Endothelial cell of umbilical vein (primary cell): Measurements from ENCODE around the gene EEFSEC.

Experiments used
- EZH2 ChIP-seq: IDR thresholded peaks from 2 replicates; pipeline ENCODE4 v1.6.1; 2012; ENCODE audit warnings: borderline replicate concordance, low read depth, mild to moderate bottlenecking, moderate library complexity, low read length, inconsistent platforms; ENCODE audit not compliant: severe bottlenecking
- FOS ChIP-seq: IDR thresholded peaks from 2 replicates; pipeline ENCODE4 v1.6.1; 2011; ENCODE audit warnings: mild to moderate bottlenecking, low read length, moderate library complexity, borderline replicate concordance; ENCODE audit not compliant: insufficient read depth
- GATA2 ChIP-seq: IDR thresholded peaks from 2 replicates; pipeline ENCODE4 v1.7.0; 2011; ENCODE audit warnings: low read depth, mild to moderate bottlenecking, moderate library complexity, mixed read lengths, low read length; ENCODE audit not compliant: insufficient read length, insufficient read depth
- JUN ChIP-seq: IDR thresholded peaks from 2 replicates; pipeline ENCODE4 v1.6.1; 2011; ENCODE audit warnings: borderline replicate concordance, low read depth; ENCODE audit not compliant: insufficient read length, insufficient read depth
- MYC ChIP-seq: IDR thresholded peaks from one replicate; pipeline ENCODE4 v1.6.1; 2011; ENCODE audit warnings: mild to moderate bottlenecking, low read depth, low read length
- POLR2A ChIP-seq: IDR thresholded peaks from 2 replicates; pipeline ENCODE4 v1.6.1; 2012; ENCODE audit warnings: low read depth, mild to moderate bottlenecking, control low read depth, low read length
- POLR2AphosphoS5 ChIP-seq: IDR thresholded peaks from 2 replicates; pipeline ENCODE4 v1.6.1; 2012; ENCODE audit warnings: low read depth, mild to moderate bottlenecking, control low read depth, low read length, moderate library complexity; ENCODE audit not compliant: insufficient read depth
- TF ChIP-seq, protein P1 (sequence below), 2 donors: IDR thresholded peaks; 1 replicate in 1 of 2; 2 replicates in 1 of 2; pipeline ENCODE4 v1.5.1; 2011; ENCODE audit warnings: low read length in 2 of 2, mild to moderate bottlenecking in 2 of 2, moderate library complexity in 2 of 2, control low read depth in 1 of 2, inconsistent platforms in 1 of 2, low read depth in 1 of 2; ENCODE audit not compliant: insufficient read depth in 1 of 2; ENCODE audit errors: extremely low read depth in 1 of 2

DNA sequence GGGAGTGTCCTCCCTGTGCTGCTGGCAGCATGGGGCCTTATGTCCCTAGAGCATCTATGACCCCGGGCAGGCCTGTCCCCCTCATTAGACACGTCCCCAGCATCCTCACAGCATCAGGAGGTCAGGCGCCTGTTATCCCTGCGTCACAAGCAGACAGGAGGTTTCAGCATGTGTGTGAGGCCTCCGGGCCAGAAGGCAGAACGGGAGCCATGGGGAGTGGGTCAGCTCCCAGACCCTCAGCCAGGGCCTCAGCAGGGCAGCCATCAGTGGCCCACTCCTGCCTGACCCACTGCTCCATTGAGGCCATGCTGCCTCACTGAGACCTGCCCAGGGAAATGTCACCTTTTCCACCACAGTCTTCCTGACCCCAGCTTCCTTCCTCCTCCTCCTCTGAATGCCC is 241.8 kb downstream of the EEFSEC start:
- TF ChIP-seq, protein P1, sequence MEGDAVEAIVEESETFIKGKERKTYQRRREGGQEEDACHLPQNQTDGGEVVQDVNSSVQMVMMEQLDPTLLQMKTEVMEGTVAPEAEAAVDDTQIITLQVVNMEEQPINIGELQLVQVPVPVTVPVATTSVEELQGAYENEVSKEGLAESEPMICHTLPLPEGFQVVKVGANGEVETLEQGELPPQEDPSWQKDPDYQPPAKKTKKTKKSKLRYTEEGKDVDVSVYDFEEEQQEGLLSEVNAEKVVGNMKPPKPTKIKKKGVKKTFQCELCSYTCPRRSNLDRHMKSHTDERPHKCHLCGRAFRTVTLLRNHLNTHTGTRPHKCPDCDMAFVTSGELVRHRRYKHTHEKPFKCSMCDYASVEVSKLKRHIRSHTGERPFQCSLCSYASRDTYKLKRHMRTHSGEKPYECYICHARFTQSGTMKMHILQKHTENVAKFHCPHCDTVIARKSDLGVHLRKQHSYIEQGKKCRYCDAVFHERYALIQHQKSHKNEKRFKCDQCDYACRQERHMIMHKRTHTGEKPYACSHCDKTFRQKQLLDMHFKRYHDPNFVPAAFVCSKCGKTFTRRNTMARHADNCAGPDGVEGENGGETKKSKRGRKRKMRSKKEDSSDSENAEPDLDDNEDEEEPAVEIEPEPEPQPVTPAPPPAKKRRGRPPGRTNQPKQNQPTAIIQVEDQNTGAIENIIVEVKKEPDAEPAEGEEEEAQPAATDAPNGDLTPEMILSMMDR (IDR thresholded peaks at IDR 0.05; ENCODE audit: extremely low read depth in 1 of 2, insufficient read depth in 1 of 2, low read depth in 1 of 2, low read length in 2 of 2), result no peak
- TF ChIP-seq FOS, result no peak
- TF ChIP-seq POLR2A, result no peak
- TF ChIP-seq GATA2, result no peak
- no peak for TF ChIP-seq EZH2
- no peak for TF ChIP-seq MYC
- no peak for TF ChIP-seq POLR2AphosphoS5
- no peak for TF ChIP-seq JUN
